Testis (tissue), 3 donors: ENCODE measurements around the gene BBX. TPM values are rescaled to one million over a fixed set of nuclear protein-coding genes. Genes with fewer than 3 reads are reported as not detected.

ENCODE experiments used
- DNase-seq: peaks from one replicate; pipeline ENCODE4 v3.0.0-alpha.2; 2019
- H3K27ac ChIP-seq, 2 donors: fragments of 200-600 bp; sonication (generic); one replicate each; pipeline ENCODE4 v1.5.1; 2019
- H3K27me3 ChIP-seq: fragments of 200-600 bp; sonication (generic); one replicate; pipeline ENCODE4 v1.5.1; 2019
- H3K36me3 ChIP-seq: fragments of 200-600 bp; sonication (generic); one replicate; pipeline ENCODE4 v1.5.1; 2017; ENCODE audit warnings: low read depth; ENCODE audit errors: missing control alignments
- H3K4me1 ChIP-seq: fragments of 200-600 bp; sonication (generic); one replicate; pipeline ENCODE4 v1.5.1; 2019
- H3K4me3 ChIP-seq, 2 donors: fragments of 200-600 bp; sonication (generic); one replicate each; pipeline ENCODE4 v1.5.1; 2017 to 2019
- H3K9me3 ChIP-seq: fragments of 200-600 bp; sonication (generic); one replicate; pipeline ENCODE4 v1.5.1; 2017
- CTCF ChIP-seq, 3 experiments: fragments of 450-650 bp in 2 of 3; fragments of 200-600 bp in 1 of 3; sonication (generic) in 1 of 3; IDR thresholded peaks; one replicate each; pipeline ENCODE4 v1.5.1; 2016 to 2019; ENCODE audit warnings: antibody characterized with exemption in 3 of 3, mild to moderate bottlenecking in 2 of 3, moderate library complexity in 1 of 3
- POLR2A ChIP-seq: fragments of 450-650 bp; IDR thresholded peaks from one replicate; pipeline ENCODE4 v1.6.1; 2017; ENCODE audit warnings: antibody characterized with exemption, mild to moderate bottlenecking, moderate library complexity
- WGBS, 2 donors: methylation state at CpG; one replicate each; pipeline ENCODE4 v1.1.5; 2018; 5-methylcytosine and 5-hydroxymethylcytosine counted together
- intact Hi-C: fragments of 100-400 bp; cut with DNase I; formaldehyde crosslinking; loops from one replicate; pipeline ENCODE4 v1.15.1; 2023; ENCODE audit warnings: low total_unique reads
- polyA plus RNA-seq: library from polyadenylated mRNA; stranded (reverse); fragments of 350-450 nt; fragmentation: Illumina TruSeq; extraction: RNeasy Lipid Tissue Mini Kit (QIAGEN cat#74804); gene quantifications from one replicate; pipeline ENCODE4 v1.2.3, GENCODE V29; 2014; ENCODE audit warnings: low read depth, low replicate concordance; ENCODE audit not compliant: insufficient read depth
- total RNA-seq, 2 donors: library from RNA; depleted of rRNA; stranded (reverse); fragments of >200 nt; gene quantifications; one replicate each; pipeline ENCODE4 v1.2.3, GENCODE V29; 2016

BBX gene
- total and polyA plus RNA-seq, 3 donors from 2014 or later, result 93.3 to 317 (median 312) TPM

DNA sequence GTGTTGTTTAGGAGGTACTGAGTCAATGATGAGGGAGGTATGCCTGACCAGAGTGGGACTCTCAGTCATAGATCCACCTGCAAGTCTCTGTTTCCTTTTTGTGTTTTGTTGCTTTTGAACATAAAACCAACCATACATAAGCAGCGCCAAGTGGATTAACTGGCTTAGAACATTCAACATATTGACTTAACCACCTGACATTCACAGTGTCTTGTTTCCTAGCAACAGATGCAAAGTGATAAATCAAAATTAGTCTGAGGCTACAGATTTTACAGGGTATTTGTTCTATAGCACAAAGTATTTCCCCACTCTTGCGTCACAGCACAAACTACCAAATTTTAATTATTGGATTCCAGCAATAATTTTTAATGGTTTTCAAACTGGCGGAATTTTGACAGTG lies 283.8 kb downstream of the BBX start:
- no peak for DNase-seq
- intact Hi-C loops, result no loop called here
- Histone ChIP-seq H3K27me3 (no peaks in the 10 kb centered on the region), H3K9me3 (no peaks in the 10 kb centered on the region), H3K4me1 (peaks cover 6% of the 10 kb centered on the region), H3K4me3 (no peak overlapping the region), H3K36me3 (no peaks in the 10 kb centered on the region), H3K27ac (no peak overlapping the region)
- WGBS, 2 donors, result 96 to 97% methylated on average over 3 of the region's 3 CpGs
- TF ChIP-seq CTCF (IDR thresholded peaks at IDR 0.05) (no peak), POLR2A (no peak)

DNA sequence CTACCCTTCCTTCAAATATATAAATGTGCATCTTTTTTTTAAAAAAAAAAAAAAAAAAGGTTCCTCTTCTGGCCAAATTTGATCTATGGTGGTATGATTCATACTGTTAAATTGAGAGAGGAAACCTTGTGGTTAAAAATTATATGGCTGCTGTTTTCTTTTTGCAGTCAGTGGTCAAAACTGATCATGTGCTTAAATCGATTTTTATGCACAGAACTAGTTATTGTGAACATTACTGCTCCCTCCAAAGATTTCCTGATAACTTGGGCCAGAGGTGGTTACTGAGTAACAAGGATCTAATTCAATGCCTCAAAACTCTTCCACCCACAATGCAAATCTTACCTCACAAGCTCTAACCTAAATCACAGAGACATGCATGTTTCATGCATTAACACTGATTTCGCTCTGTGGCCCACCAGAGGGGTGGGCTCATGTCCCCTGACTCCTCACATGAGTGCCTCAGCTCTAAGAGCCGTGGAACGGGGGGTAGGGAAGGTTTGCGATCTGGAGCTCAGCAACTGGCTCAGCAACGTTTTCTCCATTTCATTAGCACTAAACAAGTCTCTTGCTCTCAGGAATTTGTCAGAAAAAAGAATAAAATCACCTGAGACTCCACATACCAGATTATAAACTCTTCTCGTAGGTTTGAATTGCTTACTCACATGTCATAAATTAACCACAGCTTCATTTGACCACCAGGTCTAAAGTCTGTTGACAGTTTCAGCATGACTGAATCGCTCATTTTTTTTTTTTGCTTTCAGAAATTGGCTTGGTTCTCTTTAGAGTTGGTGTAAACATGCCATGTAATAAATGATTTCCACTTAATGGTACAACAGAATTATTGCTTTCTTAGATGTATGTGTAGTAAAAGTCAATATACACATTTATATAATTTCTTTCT lies 287.7 kb downstream of the BBX start:
- Histone ChIP-seq H3K27ac (no peak overlapping the region), H3K27me3 (no peaks in the 10 kb centered on the region), H3K36me3 (no peaks in the 10 kb centered on the region), H3K4me3 (no peak overlapping the region), H3K4me1 (peaks cover 9% of the 10 kb centered on the region), H3K9me3 (no peaks in the 10 kb centered on the region)
- DNase-seq, result no peak
- intact Hi-C loops, result no loop called here
- TF ChIP-seq POLR2A, result no peak
- TF ChIP-seq CTCF (IDR thresholded peaks at IDR 0.05), result no peak
- 83 to 86% methylated on average over 8 of the region's 8 CpGs for WGBS, 2 donors

DNA sequence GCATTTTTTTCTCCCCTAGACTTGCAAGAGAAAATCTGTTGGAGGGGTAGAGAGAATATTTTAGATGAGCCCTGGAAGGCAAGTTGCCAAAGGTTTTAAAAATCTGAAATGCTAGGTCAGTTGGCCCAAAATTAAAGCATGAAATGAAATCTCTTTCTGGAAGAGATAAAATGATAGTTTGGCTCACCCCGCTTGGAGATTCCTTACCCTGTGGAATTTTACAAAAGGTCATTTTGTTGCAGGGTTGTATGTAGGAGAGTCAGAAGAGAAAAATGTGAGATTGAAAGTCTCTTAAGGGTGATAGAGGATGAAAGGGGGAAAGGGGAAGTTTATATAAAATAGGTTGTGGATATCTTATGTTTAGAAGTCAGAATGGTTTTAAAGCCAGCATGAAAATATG lies 290.3 kb downstream of the BBX start:
- peaks cover 9% of the 10 kb centered on the region for H3K4me1 ChIP-seq
- H3K9me3 ChIP-seq, result no peaks in the 10 kb centered on the region
- DNase-seq, result no peak
- no peaks in the 10 kb centered on the region for H3K27me3 ChIP-seq
- H3K4me3 ChIP-seq, result no peak overlapping the region
- intact Hi-C loops, result no loop called here
- 30 to 43% methylated on average over 1 of the region's 1 CpG for WGBS, 2 donors
- H3K27ac ChIP-seq, result peak overlapping the region in 1 of 2 donors; percentile 54
- TF ChIP-seq POLR2A (no peak), CTCF (IDR thresholded peaks at IDR 0.05) (no peak)
- no peaks in the 10 kb centered on the region for H3K36me3 ChIP-seq

- DNase-seq, result no peak
- Histone ChIP-seq H3K27me3 (no peaks in the 10 kb centered on the region), H3K9me3 (no peaks in the 10 kb centered on the region), H3K4me3 (no peak overlapping the region), H3K4me1 (peaks cover 9% of the 10 kb centered on the region), H3K36me3 (no peaks in the 10 kb centered on the region), H3K27ac (no peak overlapping the region)
- TF ChIP-seq POLR2A, result no peak
- 46 to 50% methylated on average over 6 of the region's 6 CpGs for WGBS, 2 donors
- intact Hi-C loops, result no loop called here
These were observed 293.3 kb downstream of the BBX start for GRCh38 chr3:107816107-107816506.

- Histone ChIP-seq H3K27me3 (no peaks in the 10 kb centered on the region), H3K36me3 (no peaks in the 10 kb centered on the region), H3K4me3 (no peak overlapping the region), H3K4me1 (peaks cover 9% of the 10 kb centered on the region), H3K9me3 (no peaks in the 10 kb centered on the region), H3K27ac (no peak overlapping the region)
- intact Hi-C loops, result no loop called here
- TF ChIP-seq CTCF (IDR thresholded peaks at IDR 0.05) (no peak), POLR2A (no peak)
- no peak for DNase-seq
These were observed 294.3 kb downstream of the BBX start for GRCh38 chr3:107817076-107817475.
